AG10803 (cell line): Measurements from ENCODE around the gene C6orf136.

Source experiments
- DNase-seq: peaks from one replicate; pipeline ENCODE4 v3.0.0; 2010; ENCODE audit warnings: low read depth
- H3K4me3 ChIP-seq: 2 replicates; pipeline ENCODE4 v1.5.1; 2011; ENCODE audit warnings: mild to moderate bottlenecking, low read length, control low read depth
- TF ChIP-seq, protein P1 (sequence below): conservative IDR thresholded peaks from 2 replicates; pipeline ENCODE4 v1.5.1; 2011; ENCODE audit warnings: mild to moderate bottlenecking, low read length, control low read depth, inconsistent platforms

C6orf136 gene

DNA sequence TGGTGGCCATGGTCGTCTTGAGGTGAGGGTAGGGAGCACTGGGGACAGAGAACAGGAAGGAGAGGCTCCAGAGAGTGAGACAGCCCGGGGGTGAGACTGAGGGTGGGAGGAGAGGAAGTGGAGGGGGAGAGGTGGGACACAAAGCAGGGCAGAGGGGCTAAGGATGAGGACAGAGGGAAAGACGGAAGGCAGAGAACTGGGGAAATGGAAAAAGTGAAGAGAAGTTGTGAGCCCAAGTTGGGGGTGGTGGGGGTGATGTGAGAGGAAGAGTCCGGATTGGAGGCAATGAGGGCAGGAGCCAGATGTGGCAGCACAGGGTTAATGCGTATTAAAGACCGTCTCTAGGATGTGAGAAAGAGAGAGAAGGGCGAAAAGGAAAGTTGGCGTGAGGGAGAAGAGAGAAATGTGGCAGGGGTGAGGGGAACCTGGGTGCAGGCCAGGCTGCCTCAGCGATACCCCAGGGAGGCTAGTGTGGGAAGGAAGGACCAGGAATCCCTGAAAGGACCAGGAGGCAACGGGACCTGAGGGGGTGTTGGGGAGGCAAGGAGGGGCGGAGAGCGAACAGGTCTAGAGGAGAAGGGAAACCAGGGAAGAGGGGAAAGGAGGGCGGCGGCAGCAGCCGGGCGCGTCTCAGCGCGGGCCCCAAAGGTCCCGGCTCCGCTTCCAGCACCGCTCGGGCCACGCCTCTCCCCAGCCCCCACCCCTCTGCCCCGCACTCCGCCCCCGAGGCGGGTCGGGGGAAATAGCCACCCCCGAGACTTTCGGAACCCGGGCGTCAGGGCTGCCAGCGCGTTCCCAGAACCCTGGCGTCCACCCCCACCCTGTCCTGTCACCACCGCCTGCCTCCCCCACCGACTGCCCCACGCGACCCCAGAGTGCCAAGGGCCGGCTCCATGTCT is 39.3 kb downstream of the C6orf136 start, which contains the start of gene PPP1R18:
Gene PPP1R18, minus strand, starts transcription at position 637 of the 899 bp plus-strand sequence. Its CDS starts 627 bp downstream, at position 10.
- TF ChIP-seq, protein P1, sequence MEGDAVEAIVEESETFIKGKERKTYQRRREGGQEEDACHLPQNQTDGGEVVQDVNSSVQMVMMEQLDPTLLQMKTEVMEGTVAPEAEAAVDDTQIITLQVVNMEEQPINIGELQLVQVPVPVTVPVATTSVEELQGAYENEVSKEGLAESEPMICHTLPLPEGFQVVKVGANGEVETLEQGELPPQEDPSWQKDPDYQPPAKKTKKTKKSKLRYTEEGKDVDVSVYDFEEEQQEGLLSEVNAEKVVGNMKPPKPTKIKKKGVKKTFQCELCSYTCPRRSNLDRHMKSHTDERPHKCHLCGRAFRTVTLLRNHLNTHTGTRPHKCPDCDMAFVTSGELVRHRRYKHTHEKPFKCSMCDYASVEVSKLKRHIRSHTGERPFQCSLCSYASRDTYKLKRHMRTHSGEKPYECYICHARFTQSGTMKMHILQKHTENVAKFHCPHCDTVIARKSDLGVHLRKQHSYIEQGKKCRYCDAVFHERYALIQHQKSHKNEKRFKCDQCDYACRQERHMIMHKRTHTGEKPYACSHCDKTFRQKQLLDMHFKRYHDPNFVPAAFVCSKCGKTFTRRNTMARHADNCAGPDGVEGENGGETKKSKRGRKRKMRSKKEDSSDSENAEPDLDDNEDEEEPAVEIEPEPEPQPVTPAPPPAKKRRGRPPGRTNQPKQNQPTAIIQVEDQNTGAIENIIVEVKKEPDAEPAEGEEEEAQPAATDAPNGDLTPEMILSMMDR = no peak
- H3K4me3 ChIP-seq = peak within 1 kb of the TSS; percentile 93
- peak; percentile 65 for DNase-seq

DNA sequence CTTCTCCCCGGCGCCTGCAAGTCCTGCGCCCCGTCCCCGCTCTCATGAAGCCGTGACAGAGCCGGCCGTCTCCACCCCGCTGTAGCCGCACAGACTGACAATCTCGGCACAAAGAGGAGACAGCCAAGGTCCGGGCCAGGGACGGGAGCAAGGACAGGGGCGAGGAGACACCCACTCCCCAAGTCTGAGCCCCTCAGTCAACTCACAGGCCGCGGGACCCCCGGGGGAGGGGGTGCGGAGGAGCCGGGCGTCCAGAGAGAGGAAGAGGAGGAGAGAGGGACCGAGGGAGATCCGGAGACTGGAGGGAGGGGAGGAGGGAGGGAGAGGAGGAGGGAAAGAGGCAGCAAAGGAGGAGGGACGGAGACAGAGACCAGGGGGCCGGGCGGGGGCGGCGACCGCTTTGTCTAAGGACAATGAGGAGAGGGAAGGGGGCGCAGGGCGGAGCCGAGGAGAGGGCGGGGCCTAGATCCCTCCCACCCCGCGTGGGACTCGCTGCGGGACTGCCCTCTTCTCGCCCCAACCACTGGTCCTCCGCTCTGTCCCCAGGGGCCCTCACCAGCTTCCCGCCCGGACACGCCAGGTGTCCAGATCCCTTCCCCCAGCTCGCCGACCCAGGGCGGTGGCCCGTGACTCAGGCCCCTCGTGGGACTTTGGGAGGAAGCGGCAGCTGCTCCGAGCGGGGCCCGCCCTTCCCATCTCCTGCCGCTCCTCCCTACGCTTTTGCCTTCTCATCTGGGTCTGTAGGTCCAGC is 40.1 kb downstream of the C6orf136 start:
- peak overlapping the region; percentile 93 for H3K4me3 ChIP-seq
- TF ChIP-seq, protein P1 = no peak
- peak; percentile 99 for DNase-seq

DNA sequence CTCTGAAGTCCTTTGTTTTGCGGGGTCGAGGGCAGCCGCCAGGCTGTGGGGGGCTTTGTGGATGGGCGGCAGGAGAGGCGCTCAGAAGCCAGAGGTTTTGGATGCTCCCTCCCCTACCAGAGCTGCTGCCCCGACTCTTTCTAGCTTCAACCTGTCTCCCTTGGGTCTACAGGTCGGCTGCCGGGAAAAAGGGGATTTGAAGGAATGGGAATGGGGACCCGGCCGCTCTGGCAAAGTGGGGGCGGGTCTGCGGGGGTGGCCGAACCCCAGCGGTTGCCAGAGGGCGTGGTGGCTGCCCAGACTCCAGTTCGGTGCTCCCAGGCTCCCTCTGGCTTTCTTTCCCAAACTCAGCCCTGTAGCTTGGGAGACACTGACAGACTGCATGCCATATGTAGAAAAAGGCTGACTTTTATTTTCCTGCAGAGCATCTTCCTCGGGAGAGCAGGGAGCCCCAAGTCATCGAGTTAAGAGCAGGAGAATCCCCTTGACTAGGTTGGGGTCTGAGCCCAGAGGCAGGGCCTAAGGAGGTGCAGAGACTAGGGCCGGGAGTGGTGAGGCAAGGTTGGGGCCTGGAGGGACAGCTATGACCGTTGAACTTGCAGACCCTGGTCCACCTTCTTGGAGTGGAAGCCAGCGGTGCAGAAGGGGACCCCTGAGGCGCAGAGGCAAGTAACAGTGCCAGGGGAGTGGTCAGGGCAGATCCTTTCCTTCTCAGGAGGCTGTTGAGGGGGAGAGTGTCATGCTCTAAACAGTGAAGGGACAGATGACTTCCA is 40.9 kb downstream of the C6orf136 start:
- peak; percentile 67 for DNase-seq
- peak overlapping the region; percentile 93 for H3K4me3 ChIP-seq
- TF ChIP-seq, protein P1 = peak; percentile 47

DNA sequence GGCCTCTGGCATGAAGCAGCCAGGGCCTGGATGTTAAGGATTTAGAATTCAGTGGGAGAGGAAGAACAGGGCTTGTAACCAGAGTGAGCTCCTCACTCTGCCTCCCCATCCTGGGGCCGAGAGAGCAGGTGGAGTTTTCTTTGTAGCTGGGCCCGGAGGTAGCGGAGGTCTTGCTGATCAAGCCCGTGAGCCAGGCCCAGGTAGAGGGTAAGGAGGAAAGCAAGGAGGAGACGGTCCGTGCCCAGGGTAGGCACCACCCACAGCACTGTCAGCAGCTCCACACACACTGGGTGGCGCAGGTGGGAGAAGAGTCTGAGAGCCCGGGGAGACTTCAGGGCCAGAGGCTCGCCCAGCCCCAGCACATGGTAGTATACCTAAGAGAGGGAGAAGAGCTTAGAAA is 41.6 kb downstream of the C6orf136 start:
- peak overlapping the region; percentile 93 for H3K4me3 ChIP-seq
- DNase-seq = no peak
- TF ChIP-seq, protein P1 = no peak

DNA sequence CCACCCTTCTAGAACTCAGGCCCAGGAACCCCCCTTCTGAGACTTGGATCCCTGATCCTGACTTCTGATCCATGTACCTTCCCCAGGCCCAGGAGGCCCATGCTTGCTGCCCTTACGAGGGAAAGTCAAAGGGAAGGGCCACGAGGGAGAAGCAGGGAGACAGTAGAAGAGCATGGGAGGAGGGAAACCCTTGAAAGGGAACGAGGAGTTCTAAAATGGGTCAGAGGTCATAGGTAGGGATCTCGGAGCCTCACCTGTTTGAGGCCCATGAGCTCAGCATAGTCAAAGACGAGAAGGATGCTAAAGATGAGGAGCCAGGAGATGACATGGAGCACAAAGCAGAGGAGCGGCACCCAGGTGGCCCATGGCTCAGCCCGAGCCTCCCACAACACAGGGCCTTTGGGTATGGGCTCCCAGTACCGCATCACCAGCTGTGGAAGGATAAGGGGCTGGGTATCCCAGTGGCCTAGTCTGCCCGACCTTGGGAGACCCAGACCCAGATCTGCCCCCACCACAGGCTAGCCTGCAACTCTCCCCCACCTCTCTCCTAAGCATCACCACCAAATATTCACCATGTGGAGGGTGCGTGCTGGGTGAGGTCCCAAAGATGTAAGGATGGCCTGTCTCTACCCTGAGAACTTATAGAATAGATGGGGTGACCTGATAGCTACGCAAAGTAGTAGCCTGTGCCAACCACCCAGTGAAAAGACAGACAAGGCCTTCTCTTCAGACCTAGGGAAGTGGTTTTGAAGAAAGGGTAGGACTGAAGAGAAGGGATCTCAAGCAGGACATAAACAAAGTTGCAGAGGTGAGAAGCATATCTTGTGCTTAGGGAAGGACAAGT is 42.3 kb downstream of the C6orf136 start:
- H3K4me3 ChIP-seq = peak overlapping the region; percentile 93
- DNase-seq = no peak
- TF ChIP-seq, protein P1 = no peak

DNA sequence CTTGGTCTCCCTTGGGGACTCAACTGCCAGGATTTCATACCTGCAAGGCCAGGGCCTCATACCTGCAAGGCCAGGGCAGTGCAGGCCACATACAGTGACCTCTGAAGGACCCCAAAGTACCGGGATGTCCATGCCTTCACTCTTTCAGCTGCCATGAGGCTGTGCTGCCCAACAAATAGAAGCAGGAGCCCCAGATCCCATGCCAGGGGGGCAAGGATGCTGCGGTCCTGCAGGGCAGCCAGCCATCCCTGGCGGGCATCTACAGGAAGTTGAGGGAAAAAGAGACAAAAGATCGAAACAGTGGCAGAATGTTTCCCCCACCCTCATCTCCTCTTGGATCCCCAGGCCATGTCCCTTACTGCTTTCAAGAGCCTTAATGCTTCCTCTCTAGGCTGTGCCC is 43.1 kb downstream of the C6orf136 start:
- TF ChIP-seq, protein P1 = no peak
- DNase-seq = no peak
- peak overlapping the region; percentile 97 for H3K4me3 ChIP-seq
